Activated T-helper 2 cell treated with anti-CD3 and anti-CD28 coated beads, Interferon-gamma antibody, Interleukin-2, Interleukin-4, amounts not matched to agents 10 μg/mL and 5 μg/mL and 100 μg/mL, durations not matched to agents 14 hours and 24 hours and 36 hours (primary cell): ENCODE measurements around the gene SLC43A1. TPM values are rescaled to one million over a fixed set of nuclear protein-coding genes. Genes with fewer than 3 reads are reported as not detected.
"Not testable (repeated sequence)": the region's sequence is repeated elsewhere in the genome, so short reads cannot be mapped to it uniquely, and the experiment has no call there.

Experiments used
- DNase-seq: peaks from one replicate; pipeline ENCODE4 v3.0.0; 2021; ENCODE audit warnings: low spot score
- H3K27ac Mint-ChIP-seq: one replicate; pipeline ENCODE4 v1.8.0; 2021; ENCODE audit warnings: mixed read lengths
- H3K27me3 Mint-ChIP-seq: one replicate; pipeline ENCODE4 v1.8.0; 2021; ENCODE audit warnings: low read depth, mixed read lengths
- H3K36me3 Mint-ChIP-seq: one replicate; pipeline ENCODE4 v1.8.0; 2021; ENCODE audit warnings: low read depth, mixed read lengths
- H3K4me1 Mint-ChIP-seq: one replicate; pipeline ENCODE4 v1.8.0; 2021; ENCODE audit warnings: low read depth, mixed read lengths
- H3K4me3 Mint-ChIP-seq: one replicate; pipeline ENCODE4 v1.8.0; 2021; ENCODE audit warnings: low read depth, mild to moderate bottlenecking, moderate library complexity, mixed read lengths
- H3K9me3 Mint-ChIP-seq: one replicate; pipeline ENCODE4 v1.8.0; 2021; ENCODE audit warnings: mixed read lengths
- intact Hi-C: fragments of 100-400 bp; cut with micrococcal nuclease; formaldehyde crosslinking; loops from one replicate; pipeline ENCODE4 v1.15.1; 2023
- total RNA-seq: library from RNA; stranded (reverse); gene quantifications from 2 replicates; pipeline ENCODE4 v1.2.3, GENCODE V29; 2022

Gene SLC43A1
- total RNA-seq, 1 donor from 2014 or later = 30.9 TPM

DNA sequence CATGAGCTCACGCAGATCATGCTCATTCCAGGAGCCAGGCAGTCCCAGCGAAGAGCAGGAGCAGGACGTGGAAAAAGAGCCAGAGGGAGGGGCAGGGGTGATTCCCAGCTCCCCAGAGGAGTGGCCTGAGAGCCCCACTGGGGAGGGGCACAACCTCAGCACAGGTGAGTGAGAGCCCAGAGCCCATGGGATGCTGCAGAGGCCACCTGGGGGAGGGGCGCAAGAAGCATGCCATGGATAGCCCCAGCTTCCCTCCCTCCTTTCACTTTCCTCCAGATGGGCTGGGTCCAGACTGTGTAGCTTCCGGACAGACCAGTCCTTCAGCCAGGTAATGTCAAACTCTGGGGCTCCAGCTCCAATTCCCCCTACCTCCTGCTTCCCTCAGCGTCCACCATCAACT is 28.1 kb upstream of the SLC43A1 start:
- intact Hi-C loops = no loop called here

DNA sequence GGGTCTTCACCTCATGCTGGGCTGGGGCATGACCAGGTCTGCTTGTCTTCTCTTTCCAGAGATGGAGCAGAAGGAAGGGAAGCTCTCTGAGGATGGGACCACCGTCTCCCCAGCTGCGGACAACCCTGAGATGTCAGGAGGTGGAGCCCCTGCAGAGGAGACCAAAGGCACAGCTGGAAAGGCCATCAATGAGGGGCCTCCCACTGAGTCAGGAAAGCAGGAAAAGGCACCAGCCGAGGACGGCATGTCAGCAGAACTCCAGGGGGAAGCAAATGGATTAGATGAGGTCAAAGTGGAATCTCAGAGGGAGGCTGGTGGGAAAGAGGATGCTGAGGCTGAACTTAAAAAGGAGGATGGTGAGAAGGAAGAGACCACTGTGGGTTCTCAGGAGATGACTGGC is 27.1 kb upstream of the SLC43A1 start:
- Mint-ChIP-seq H3K4me3 (no peak overlapping the region), H3K4me1 (no peaks in the 10 kb centered on the region), H3K27me3 (no peaks in the 10 kb centered on the region), H3K36me3 (peaks cover 8% of the 10 kb centered on the region), H3K9me3 (no peaks in the 10 kb centered on the region), H3K27ac (no peak overlapping the region)
- intact Hi-C loops = no loop called here
- no peak for DNase-seq

More for the DNA sequence above, 28.1 kb upstream of the SLC43A1 start:
- H3K4me1 Mint-ChIP-seq = no peaks in the 10 kb centered on the region
- H3K9me3 Mint-ChIP-seq = no peaks in the 10 kb centered on the region
- H3K27ac Mint-ChIP-seq = no peak overlapping the region
- no peak overlapping the region for H3K4me3 Mint-ChIP-seq
- H3K27me3 Mint-ChIP-seq = no peaks in the 10 kb centered on the region
- H3K36me3 Mint-ChIP-seq = peaks cover 15% of the 10 kb centered on the region
- no peak for DNase-seq

DNA sequence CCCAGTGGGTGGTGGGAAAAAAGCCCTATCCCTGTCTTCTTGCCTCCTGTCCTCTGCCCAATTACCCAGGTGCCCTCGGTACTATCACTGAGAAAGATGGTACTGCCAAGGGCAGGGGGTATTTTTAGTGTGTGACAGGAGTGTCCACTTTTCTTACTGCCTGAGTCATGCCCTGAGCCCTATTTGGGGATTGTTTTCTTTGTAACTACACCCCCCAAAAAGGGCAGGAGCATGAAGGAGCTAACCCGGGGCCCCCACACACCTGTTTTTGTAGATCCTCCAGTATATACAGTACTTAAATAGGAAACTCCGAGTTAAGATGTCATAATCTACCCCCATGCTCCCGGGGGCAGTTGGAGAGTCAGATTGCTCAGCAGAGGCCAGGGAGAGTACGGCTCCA is 25.7 kb upstream of the SLC43A1 start:
- Mint-ChIP-seq H3K27ac (no peak overlapping the region), H3K9me3 (no peaks in the 10 kb centered on the region), H3K27me3 (no peaks in the 10 kb centered on the region), H3K36me3 (peaks cover 4% of the 10 kb centered on the region), H3K4me3 (no peak overlapping the region), H3K4me1 (no peaks in the 10 kb centered on the region)
- intact Hi-C loops = no loop called here
- no peak for DNase-seq

DNA sequence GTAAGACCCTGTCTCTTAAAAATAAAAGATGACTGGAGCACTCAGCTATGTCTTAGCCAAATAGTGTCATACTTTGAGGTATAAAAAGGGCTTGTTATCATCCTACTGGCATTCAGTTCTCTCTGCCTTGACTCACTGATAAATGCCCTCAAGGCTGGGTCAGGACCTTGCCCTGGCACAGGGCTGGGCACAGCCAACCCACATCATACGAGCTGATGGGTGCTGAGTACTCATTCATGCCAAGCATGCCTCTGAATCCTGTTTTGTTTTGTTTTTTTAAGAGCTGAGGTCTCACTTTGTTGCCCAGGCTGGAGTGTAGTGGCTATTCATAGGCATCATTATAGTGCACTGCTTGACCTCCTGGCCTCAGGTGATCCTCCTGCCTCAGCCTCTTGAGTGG is 23.8 kb upstream of the SLC43A1 start:
- no peak overlapping the region for H3K27ac Mint-ChIP-seq
- no peaks in the 10 kb centered on the region for H3K4me1 Mint-ChIP-seq
- H3K36me3 Mint-ChIP-seq = peaks cover 4% of the 10 kb centered on the region
- H3K4me3 Mint-ChIP-seq = no peak overlapping the region
- intact Hi-C loops = loop anchor here (10.0 kb wide), 1 partner anchor 1035 kb away; the partner anchor contains the start of genes LPXN and ZFP91
- H3K27me3 Mint-ChIP-seq = no peaks in the 10 kb centered on the region
- no peaks in the 10 kb centered on the region for H3K9me3 Mint-ChIP-seq
- no peak for DNase-seq

DNA sequence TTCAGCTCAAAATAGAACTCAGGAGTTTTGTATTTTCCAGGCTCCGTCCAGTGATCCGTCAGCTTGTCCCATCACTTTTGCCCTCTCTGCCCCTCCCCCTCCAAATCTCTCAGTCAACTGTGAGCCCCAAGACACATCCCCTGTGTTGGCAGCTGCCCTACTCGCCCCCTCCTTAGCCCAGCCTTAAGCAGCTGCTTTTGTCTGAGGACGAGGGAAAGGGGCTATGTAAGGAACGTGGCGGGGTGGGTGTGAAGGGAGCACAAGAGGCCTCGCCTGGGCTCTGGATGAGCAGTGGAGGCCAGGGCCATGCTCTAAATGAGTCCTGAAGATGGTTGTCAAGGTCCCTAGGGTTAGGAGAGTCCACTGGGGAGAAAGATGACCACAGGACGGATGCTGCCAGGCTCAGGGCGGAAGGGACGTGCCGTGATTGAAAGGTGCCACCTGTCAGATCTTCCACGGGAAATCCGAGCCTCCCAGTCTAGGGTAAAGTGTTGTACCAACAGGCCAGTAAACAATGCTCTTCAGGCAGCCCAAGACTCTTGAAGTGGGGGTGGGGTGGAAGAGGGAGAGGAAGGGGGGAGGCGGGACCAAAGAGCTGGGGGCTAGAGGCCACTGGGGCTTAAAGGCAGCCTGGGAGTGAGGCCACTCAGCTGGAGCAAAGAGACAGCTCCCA is 21.6 kb upstream of the SLC43A1 start, which contains the start of gene SMTNL1:
Gene SMTNL1, plus strand, starts transcription at position 649 of the 673 bp plus-strand sequence. CDS start 5,048 bp downstream, outside the sequence.
- H3K27ac Mint-ChIP-seq = no peak within 1 kb of the TSS
- H3K9me3 Mint-ChIP-seq = no peaks in the 10 kb centered on the region
- H3K36me3 Mint-ChIP-seq = peaks cover 4% of the 10 kb centered on the region
- intact Hi-C loops = loop anchor here (10.0 kb wide), 1 partner anchor 1038 kb away; the partner anchor contains the start of genes LPXN and ZFP91
- H3K4me3 Mint-ChIP-seq = no peak within 1 kb of the TSS
- H3K4me1 Mint-ChIP-seq = peaks cover under 1% of the 10 kb centered on the region
- no peaks in the 10 kb centered on the region for H3K27me3 Mint-ChIP-seq
- DNase-seq = no peak

DNA sequence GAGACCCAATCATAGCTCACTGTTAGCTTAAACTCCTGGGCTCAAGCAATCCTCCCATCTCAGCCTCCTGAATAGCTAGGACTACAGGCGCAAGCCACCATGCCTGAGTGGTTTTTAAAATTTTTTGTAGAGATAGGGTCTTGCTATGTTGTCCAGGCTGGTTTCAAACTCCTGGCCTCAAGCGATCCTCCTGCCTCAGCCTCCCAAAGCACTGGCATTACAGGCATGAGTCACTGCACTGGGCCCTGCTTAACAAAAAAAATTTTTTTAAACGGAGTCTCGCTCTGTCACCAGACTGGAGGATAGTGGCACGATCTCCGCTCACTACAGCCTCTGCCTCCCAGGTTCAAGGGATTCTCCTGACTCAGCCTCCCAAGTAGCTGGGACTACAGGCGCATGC is 18.9 kb upstream of the SLC43A1 start:
- intact Hi-C loops = loop anchor here (10.0 kb wide), 1 partner anchor 1040 kb away; the partner anchor contains the start of genes LPXN and ZFP91
- Mint-ChIP-seq H3K36me3 (peaks cover 11% of the 10 kb centered on the region), H3K4me1 (peaks cover 11% of the 10 kb centered on the region)
- H3K27me3 Mint-ChIP-seq, H3K27ac Mint-ChIP-seq, DNase-seq, H3K4me3 Mint-ChIP-seq, H3K9me3 Mint-ChIP-seq: not testable (repeated sequence)

DNA sequence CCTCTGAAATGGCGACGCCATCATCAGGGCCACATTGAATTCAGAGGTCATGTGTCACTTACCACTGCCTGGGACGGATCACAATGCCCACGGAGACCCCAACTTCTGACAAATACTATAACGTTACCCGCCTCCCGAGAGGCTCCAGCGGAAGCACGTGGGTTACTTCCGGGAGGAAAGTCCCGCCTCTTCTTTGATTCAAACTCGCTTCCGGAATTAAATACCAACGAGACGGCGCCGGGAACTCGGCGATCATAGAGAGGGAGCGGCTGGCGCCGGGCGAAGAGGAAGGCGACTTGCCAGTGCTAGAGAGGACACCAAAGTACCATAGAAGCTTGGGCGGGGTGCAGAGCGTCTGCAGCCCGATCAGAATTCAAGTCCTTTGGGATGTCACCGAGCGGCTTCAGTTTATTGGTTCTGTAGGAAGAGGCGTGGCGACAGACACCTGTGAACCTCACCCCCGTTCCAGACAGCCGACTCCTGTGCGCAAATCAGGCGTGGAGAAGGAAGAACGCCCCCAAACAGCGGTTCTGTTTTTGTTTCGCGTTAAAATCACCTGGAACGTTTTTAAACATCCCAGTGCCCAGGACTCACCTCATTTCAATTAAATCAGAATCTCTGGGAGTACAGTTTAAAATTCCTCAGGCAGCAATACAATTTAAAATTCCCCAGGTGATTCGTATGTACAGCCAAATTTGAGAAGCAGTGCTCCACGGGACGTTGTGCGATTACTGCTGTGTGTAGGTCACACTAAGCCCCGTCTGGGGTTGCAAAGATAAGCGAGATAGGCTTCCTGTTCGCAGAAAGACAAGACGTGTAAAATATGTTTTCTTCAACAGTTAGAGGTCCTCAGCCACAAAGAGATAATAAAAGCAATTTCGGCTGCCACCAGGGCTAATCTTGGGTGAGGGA is 15.3 kb upstream of the SLC43A1 start, which contains the start of gene TIMM10:
Gene TIMM10, minus strand, starts transcription at position 159 of the 912 bp plus-strand sequence. CDS start 565 bp downstream, outside the sequence.
- intact Hi-C loops = loop anchor here (1.0 to 10.0 kb wide), 9 partner anchors 16 to 1044 kb away; partner anchors contain the start of genes CLP1, LPXN, MED19 and SELENOH
- peaks cover 27% of the 10 kb centered on the region for H3K4me1 Mint-ChIP-seq
- peaks cover 36% of the 10 kb centered on the region for H3K36me3 Mint-ChIP-seq
- H3K4me3 Mint-ChIP-seq = peak within 1 kb of the TSS; percentile 91
- H3K27me3 Mint-ChIP-seq = no peaks in the 10 kb centered on the region
- peak within 1 kb of the TSS; percentile 93 for H3K27ac Mint-ChIP-seq
- DNase-seq = peak; percentile 93
- no peaks in the 10 kb centered on the region for H3K9me3 Mint-ChIP-seq

DNA sequence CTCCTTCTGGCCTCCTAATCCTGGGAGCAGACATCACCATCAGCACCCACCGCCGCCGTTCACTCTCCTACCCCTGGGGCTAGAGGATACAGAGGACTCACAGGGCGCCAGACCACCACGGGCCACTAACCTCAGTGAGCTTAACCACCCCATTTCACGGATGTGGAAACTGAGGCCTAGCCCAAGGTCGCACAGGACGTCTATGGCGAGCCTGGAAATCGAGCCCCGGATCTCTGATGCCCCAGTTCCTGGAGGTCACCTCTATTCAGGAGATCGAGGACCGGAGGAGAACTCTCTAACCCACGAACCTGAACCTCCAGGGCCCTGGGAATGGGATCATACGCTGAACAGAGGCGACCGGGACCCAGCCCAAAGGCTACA is 14.7 kb upstream of the SLC43A1 start:
- Mint-ChIP-seq H3K4me3 (peak overlapping the region; percentile 91), H3K4me1 (peaks cover 27% of the 10 kb centered on the region), H3K9me3 (no peaks in the 10 kb centered on the region), H3K27me3 (no peaks in the 10 kb centered on the region), H3K27ac (peak overlapping the region; percentile 93), H3K36me3 (peaks cover 38% of the 10 kb centered on the region)
- intact Hi-C loops = loop anchor here (1.0 to 10.0 kb wide), 9 partner anchors 15 to 1045 kb away; partner anchors contain the start of genes CLP1, LPXN, MED19 and SELENOH
- DNase-seq = no peak

DNA sequence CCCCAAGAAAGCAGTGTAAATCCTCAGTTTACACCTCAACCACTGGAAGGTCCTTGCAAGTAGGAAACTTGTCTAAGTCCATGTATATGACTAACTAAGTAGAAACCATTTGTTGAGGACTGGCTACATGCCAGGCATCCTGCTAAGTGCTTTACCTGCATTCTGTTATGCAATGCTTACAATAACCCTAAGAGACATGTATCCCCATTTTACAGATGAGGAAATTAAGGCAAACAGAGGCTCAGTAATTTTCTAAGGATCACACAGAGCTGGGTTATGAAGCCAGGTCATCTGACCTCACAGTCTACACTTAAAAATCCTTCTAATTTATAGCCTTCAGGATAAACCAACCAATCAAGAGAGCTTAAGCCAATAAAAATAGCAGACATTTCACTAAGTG is 13.5 kb upstream of the SLC43A1 start:
- Mint-ChIP-seq H3K36me3 (peaks cover 46% of the 10 kb centered on the region), H3K4me1 (peaks cover 29% of the 10 kb centered on the region), H3K27me3 (no peaks in the 10 kb centered on the region), H3K9me3 (no peaks in the 10 kb centered on the region), H3K4me3 (peak overlapping the region; percentile 28), H3K27ac (no peak overlapping the region)
- no peak for DNase-seq
- intact Hi-C loops = loop anchor here (1.0 kb wide), 1 partner anchor 184 kb away; no protein-coding TSS in a partner anchor

DNA sequence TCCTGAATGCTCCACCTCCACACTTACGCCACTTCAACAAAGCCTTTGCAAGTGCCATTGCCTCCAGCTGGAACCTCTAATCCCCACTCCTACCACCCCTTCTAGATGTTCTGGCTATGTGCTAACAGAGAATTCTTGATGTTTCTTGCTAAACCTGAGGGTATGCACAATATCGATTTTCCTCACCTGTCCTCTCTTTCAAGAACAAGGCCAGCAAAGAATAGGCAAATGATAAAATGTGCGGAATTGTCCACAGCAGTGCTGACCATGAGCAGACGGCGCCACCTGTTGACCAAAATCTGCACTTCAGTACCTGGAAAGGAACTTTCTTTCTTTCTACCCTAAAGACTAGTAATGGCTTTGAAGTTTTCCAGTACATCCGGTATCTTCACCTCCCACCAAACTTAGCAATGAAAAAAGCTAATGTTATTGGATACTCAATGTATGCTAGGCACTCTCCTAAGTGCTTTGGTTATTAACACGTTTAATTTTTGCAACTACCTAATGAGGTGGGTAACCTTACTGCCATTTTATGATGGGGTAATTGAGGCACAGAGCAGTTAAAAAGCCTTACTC is 11.6 kb upstream of the SLC43A1 start:
- intact Hi-C loops = loop anchor here (1.0 kb wide), 2 partner anchors 36 to 70 kb away; no protein-coding TSS in a partner anchor
- Mint-ChIP-seq H3K27me3 (no peaks in the 10 kb centered on the region), H3K36me3 (peaks cover 46% of the 10 kb centered on the region), H3K9me3 (no peaks in the 10 kb centered on the region), H3K27ac (no peak overlapping the region), H3K4me3 (no peak overlapping the region), H3K4me1 (peaks cover 29% of the 10 kb centered on the region)
- peak; percentile 53 for DNase-seq

DNA sequence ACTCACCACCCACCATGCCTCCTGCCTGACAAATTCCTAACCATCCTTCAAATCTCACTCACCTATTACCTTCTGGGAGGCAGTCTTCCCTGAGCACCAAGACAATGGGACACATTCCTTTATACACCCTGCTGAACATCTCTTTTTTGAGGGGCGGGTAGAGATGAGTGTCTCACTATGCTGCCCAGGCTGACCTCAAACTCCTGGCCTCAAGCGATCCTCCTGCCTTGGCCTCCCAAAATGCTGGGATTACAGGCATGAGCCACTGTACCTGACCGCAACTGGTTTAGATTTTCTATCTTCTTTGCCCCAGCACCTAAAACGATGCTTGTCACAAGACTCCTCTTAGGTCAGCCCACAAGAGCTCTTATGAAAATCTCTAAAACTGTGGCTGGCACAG is 7.9 kb upstream of the SLC43A1 start:
- intact Hi-C loops = no loop called here
- Mint-ChIP-seq H3K9me3 (no peaks in the 10 kb centered on the region), H3K27me3 (no peaks in the 10 kb centered on the region), H3K27ac (no peak overlapping the region), H3K4me3 (no peak overlapping the region), H3K4me1 (peaks cover 14% of the 10 kb centered on the region), H3K36me3 (peaks cover 28% of the 10 kb centered on the region)
- DNase-seq = no peak

DNA sequence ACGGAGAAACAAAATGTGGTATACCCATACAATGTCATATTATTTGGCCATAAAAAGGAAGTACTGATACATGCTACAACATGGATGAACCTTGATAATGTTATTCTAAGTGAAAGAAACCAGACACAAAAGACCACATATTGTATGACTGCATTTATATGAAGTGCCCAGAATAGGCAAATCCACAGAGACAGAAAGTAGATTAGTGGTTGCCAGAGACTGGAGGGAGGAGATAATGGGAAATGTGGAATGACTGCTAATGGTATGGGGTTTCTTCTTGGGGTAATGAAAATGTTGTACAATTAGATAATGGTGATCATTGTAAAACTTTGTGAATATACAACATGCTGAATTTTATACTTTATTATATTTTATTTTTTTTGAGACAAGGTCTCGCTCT is 5.6 kb upstream of the SLC43A1 start:
- H3K4me1 Mint-ChIP-seq = peaks cover 5% of the 10 kb centered on the region
- H3K9me3 Mint-ChIP-seq = no peaks in the 10 kb centered on the region
- intact Hi-C loops = no loop called here
- H3K27ac Mint-ChIP-seq = no peak overlapping the region
- no peaks in the 10 kb centered on the region for H3K27me3 Mint-ChIP-seq
- peaks cover 10% of the 10 kb centered on the region for H3K36me3 Mint-ChIP-seq
- DNase-seq = no peak
- H3K4me3 Mint-ChIP-seq = no peak overlapping the region
